GM12878 (cell line): ENCODE results near the gene TBXT.

Experiments
- ATF2 ChIP-seq: IDR thresholded peaks from 2 replicates; pipeline ENCODE4 v1.6.1; 2012; ENCODE audit warnings: low read length, inconsistent platforms
- MYC ChIP-seq: IDR thresholded peaks from 2 replicates; pipeline ENCODE4 v1.6.1; 2011; ENCODE audit warnings: mild to moderate bottlenecking, low read length, moderate library complexity, inconsistent platforms; ENCODE audit not compliant: insufficient read depth, insufficient replicate concordance, insufficient read length, severe bottlenecking
- RFX5 ChIP-seq: IDR thresholded peaks from 2 replicates; pipeline ENCODE4 v1.6.1; 2011; ENCODE audit warnings: low read depth, low read length, improper control_type of control experiment
- YY1 ChIP-seq: IDR thresholded peaks from 2 replicates; pipeline ENCODE4 v1.6.1; 2011; ENCODE audit warnings: low read depth, mild to moderate bottlenecking, low read length
- ZNF384 ChIP-seq: IDR thresholded peaks from 2 replicates; pipeline ENCODE4 v1.6.1; 2012; ENCODE audit warnings: low read depth, mild to moderate bottlenecking, low read length, improper control_type of control experiment, borderline replicate concordance

- TF ChIP-seq ZNF384, result no peak
- TF ChIP-seq MYC, result no peak
- TF ChIP-seq RFX5, result no peak
- no peak for TF ChIP-seq YY1
- TF ChIP-seq ATF2, result no peak
Observed at GRCh38 chr6:166174031-166174430, 6.4 kb upstream of the TBXT start.
